Testis (tissue), 3 donors: ENCODE measurements around the gene C2CD3. TPM values are rescaled to one million over a fixed set of nuclear protein-coding genes. Genes with fewer than 3 reads are reported as not detected.

Experiments
- DNase-seq: peaks from one replicate; pipeline ENCODE4 v3.0.0-alpha.2; 2019
- H3K27ac ChIP-seq, 2 donors: fragments of 200-600 bp; sonication (generic); one replicate each; pipeline ENCODE4 v1.5.1; 2019
- H3K27me3 ChIP-seq: fragments of 200-600 bp; sonication (generic); one replicate; pipeline ENCODE4 v1.5.1; 2019
- H3K36me3 ChIP-seq: fragments of 200-600 bp; sonication (generic); one replicate; pipeline ENCODE4 v1.5.1; 2017; ENCODE audit warnings: low read depth; ENCODE audit errors: missing control alignments
- H3K4me1 ChIP-seq: fragments of 200-600 bp; sonication (generic); one replicate; pipeline ENCODE4 v1.5.1; 2019
- H3K4me3 ChIP-seq, 2 donors: fragments of 200-600 bp; sonication (generic); one replicate each; pipeline ENCODE4 v1.5.1; 2017 to 2019
- H3K9me3 ChIP-seq: fragments of 200-600 bp; sonication (generic); one replicate; pipeline ENCODE4 v1.5.1; 2017
- CTCF ChIP-seq, 3 experiments: fragments of 450-650 bp in 2 of 3; fragments of 200-600 bp in 1 of 3; sonication (generic) in 1 of 3; IDR thresholded peaks; one replicate each; pipeline ENCODE4 v1.5.1; 2016 to 2019; ENCODE audit warnings: antibody characterized with exemption in 3 of 3, mild to moderate bottlenecking in 2 of 3, moderate library complexity in 1 of 3
- POLR2A ChIP-seq: fragments of 450-650 bp; IDR thresholded peaks from one replicate; pipeline ENCODE4 v1.6.1; 2017; ENCODE audit warnings: antibody characterized with exemption, mild to moderate bottlenecking, moderate library complexity
- WGBS, 2 donors: methylation state at CpG; one replicate each; pipeline ENCODE4 v1.1.5; 2018; 5-methylcytosine and 5-hydroxymethylcytosine counted together
- intact Hi-C: fragments of 100-400 bp; cut with DNase I; formaldehyde crosslinking; loops from one replicate; pipeline ENCODE4 v1.15.1; 2023; ENCODE audit warnings: low total_unique reads
- polyA plus RNA-seq: library from polyadenylated mRNA; stranded (reverse); fragments of 350-450 nt; fragmentation: Illumina TruSeq; extraction: RNeasy Lipid Tissue Mini Kit (QIAGEN cat#74804); gene quantifications from one replicate; pipeline ENCODE4 v1.2.3, GENCODE V29; 2014; ENCODE audit warnings: low read depth, low replicate concordance; ENCODE audit not compliant: insufficient read depth
- total RNA-seq, 2 donors: library from RNA; depleted of rRNA; stranded (reverse); fragments of >200 nt; gene quantifications; one replicate each; pipeline ENCODE4 v1.2.3, GENCODE V29; 2016

The C2CD3 gene
- total and polyA plus RNA-seq, 3 donors from 2014 or later = 56.1 to 89.4 (median 59.0) TPM

- 85 to 91% methylated on average over 5 of the region's 5 CpGs for WGBS, 2 donors
- Histone ChIP-seq H3K27ac (no peak overlapping the region), H3K36me3 (no peaks in the 10 kb centered on the region), H3K27me3 (no peaks in the 10 kb centered on the region), H3K4me3 (no peak overlapping the region), H3K4me1 (no peaks in the 10 kb centered on the region), H3K9me3 (no peaks in the 10 kb centered on the region)
- intact Hi-C loops = no loop called here
- DNase-seq = no peak
- TF ChIP-seq POLR2A (no peak), CTCF (IDR thresholded peaks at IDR 0.05) (no peak)
Measured at GRCh38 chr11:74009675-74010305, 161.0 kb downstream of the C2CD3 start.

GRCh38 chr11:74009230-74009547 is 161.6 kb downstream of the C2CD3 start:
- no peak for DNase-seq
- TF ChIP-seq POLR2A = no peak
- no peak overlapping the region for H3K27ac ChIP-seq

GRCh38 chr11:74008373-74009229 is 162.2 kb downstream of the C2CD3 start, which contains the start of gene UCP3:
UCP3 (minus strand) TSS chr11:74009085; CDS start chr11:74007042, 2,043 bp downstream.
- 72 to 84% methylated on average over 9 of the region's 9 CpGs for WGBS, 2 donors
- Histone ChIP-seq H3K27ac (no peak within 1 kb of the TSS), H3K4me3 (no peak within 1 kb of the TSS), H3K4me1 (no peaks in the 10 kb centered on the region), H3K36me3 (no peaks in the 10 kb centered on the region), H3K27me3 (no peaks in the 10 kb centered on the region), H3K9me3 (no peaks in the 10 kb centered on the region)
- intact Hi-C loops = no loop called here
- TF ChIP-seq CTCF (IDR thresholded peaks at IDR 0.05) (no peak), POLR2A (no peak)
- DNase-seq = no peak

More at GRCh38 chr11:74009230-74009547, 161.6 kb downstream of the C2CD3 start:
- 94 to 97% methylated on average over 3 of the region's 3 CpGs for WGBS, 2 donors
- H3K27me3 ChIP-seq = no peaks in the 10 kb centered on the region
- intact Hi-C loops = no loop called here
- no peak overlapping the region for H3K4me3 ChIP-seq
- H3K36me3 ChIP-seq = no peaks in the 10 kb centered on the region
- no peaks in the 10 kb centered on the region for H3K4me1 ChIP-seq
- no peaks in the 10 kb centered on the region for H3K9me3 ChIP-seq

GRCh38 chr11:74007691-74008372 is 163.0 kb downstream of the C2CD3 start:
- no peaks in the 10 kb centered on the region for H3K9me3 ChIP-seq
- intact Hi-C loops = no loop called here
- H3K36me3 ChIP-seq = no peaks in the 10 kb centered on the region
- H3K4me1 ChIP-seq = no peaks in the 10 kb centered on the region
- H3K27ac ChIP-seq = no peak overlapping the region
- TF ChIP-seq POLR2A = no peak
- TF ChIP-seq CTCF (IDR thresholded peaks at IDR 0.05) = no peak
- no peaks in the 10 kb centered on the region for H3K27me3 ChIP-seq
- no peak overlapping the region for H3K4me3 ChIP-seq
- 91 to 95% methylated on average over 6 of the region's 6 CpGs for WGBS, 2 donors
- DNase-seq = no peak

GRCh38 chr11:74006743-74007304 is 164.0 kb downstream of the C2CD3 start:
- 88 to 91% methylated on average over 7 of the region's 7 CpGs for WGBS, 2 donors
- intact Hi-C loops = no loop called here

More at GRCh38 chr11:74006743-74007304, 164.0 kb downstream of the C2CD3 start:
- Histone ChIP-seq H3K27ac (no peak overlapping the region), H3K4me3 (no peak overlapping the region), H3K4me1 (no peaks in the 10 kb centered on the region), H3K36me3 (no peaks in the 10 kb centered on the region), H3K27me3 (no peaks in the 10 kb centered on the region), H3K9me3 (no peaks in the 10 kb centered on the region)
- DNase-seq = no peak
- TF ChIP-seq CTCF (IDR thresholded peaks at IDR 0.05) (no peak), POLR2A (no peak)
